Measurements from ENCODE around the gene RNF126. TPM values are rescaled to one million over a fixed set of nuclear protein-coding genes. Genes with fewer than 3 reads are reported as not detected.

Gene RNF126
- total and polyA plus RNA-seq, 8 donors = 11.9 to 33.7 (median 17.4) TPM

- H3K27ac ChIP-seq = peak overlapping the region; percentile 56 to 85 (median 66)
- 12 to 19% methylated on average over 19 to 20 of the region's 20 CpGs for WGBS, 2 donors
- peaks cover 0 to 22% (median 8%) of the 10 kb centered on the region in 3 donors for H3K4me1 ChIP-seq
- no peaks in the 10 kb centered on the region for H3K36me3 ChIP-seq
- intact Hi-C loops (cut with DNase I) = loop anchor here in 1 of 3 donors (10.0 kb wide), 1 partner anchor 74 kb away; no protein-coding TSS in a partner anchor
- ATAC-seq (peak in 1 of 4 donors; percentile 2), DNase-seq (peak in 3 of 6 donors; percentile 45 to 71 (median 58)), FAIRE-seq (no peak)
- no peaks in the 10 kb centered on the region for H3K9me3 ChIP-seq
- H3K27me3 ChIP-seq = no peaks in the 10 kb centered on the region
- TF ChIP-seq, protein P1, sequence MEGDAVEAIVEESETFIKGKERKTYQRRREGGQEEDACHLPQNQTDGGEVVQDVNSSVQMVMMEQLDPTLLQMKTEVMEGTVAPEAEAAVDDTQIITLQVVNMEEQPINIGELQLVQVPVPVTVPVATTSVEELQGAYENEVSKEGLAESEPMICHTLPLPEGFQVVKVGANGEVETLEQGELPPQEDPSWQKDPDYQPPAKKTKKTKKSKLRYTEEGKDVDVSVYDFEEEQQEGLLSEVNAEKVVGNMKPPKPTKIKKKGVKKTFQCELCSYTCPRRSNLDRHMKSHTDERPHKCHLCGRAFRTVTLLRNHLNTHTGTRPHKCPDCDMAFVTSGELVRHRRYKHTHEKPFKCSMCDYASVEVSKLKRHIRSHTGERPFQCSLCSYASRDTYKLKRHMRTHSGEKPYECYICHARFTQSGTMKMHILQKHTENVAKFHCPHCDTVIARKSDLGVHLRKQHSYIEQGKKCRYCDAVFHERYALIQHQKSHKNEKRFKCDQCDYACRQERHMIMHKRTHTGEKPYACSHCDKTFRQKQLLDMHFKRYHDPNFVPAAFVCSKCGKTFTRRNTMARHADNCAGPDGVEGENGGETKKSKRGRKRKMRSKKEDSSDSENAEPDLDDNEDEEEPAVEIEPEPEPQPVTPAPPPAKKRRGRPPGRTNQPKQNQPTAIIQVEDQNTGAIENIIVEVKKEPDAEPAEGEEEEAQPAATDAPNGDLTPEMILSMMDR (IDR thresholded peaks at IDR 0.05) = no peak
- H3K4me3 ChIP-seq = peak overlapping the region in 3 of 4 donors; percentile 97 to 100 (median 99)
Measured at GRCh38 chr19:660793-661426, 2.1 kb downstream of the RNF126 start.

GRCh38 chr19:658916-659839, 3.8 kb downstream of the RNF126 start:
- peak in 1 of 4 donors; percentile 4 for ATAC-seq
- DNase-seq = peak in 3 of 6 donors; percentile 44 to 74 (median 56)
- WGBS, 2 donors = 84 to 86% methylated on average over 49 to 50 of the region's 50 CpGs
- Histone ChIP-seq H3K36me3 (peaks cover 0 to under 1% (median 0%) of the 10 kb centered on the region in 3 donors), H3K4me3 (no peak overlapping the region), H3K27ac (no peak overlapping the region), H3K27me3 (no peaks in the 10 kb centered on the region), H3K9me3 (no peaks in the 10 kb centered on the region), H3K4me1 (peaks cover 0 to 22% (median 8%) of the 10 kb centered on the region in 3 donors)
- no peak for FAIRE-seq
- intact Hi-C loops (cut with DNase I) = no loop called here
- TF ChIP-seq, protein P1 (IDR thresholded peaks at IDR 0.05) = no peak

GRCh38 chr19:658059-658839, 4.8 kb downstream of the RNF126 start:
- peaks cover 0 to 18% (median 8%) of the 10 kb centered on the region in 3 donors for H3K4me1 ChIP-seq
- H3K36me3 ChIP-seq = peaks cover 0 to 4% (median 0%) of the 10 kb centered on the region in 3 donors
- H3K27ac ChIP-seq = no peak overlapping the region
- intact Hi-C loops (cut with DNase I) = no loop called here
- DNase-seq (peak in 1 of 6 donors; percentile 74), FAIRE-seq (no peak), ATAC-seq (no peak)
- TF ChIP-seq, protein P1 (IDR thresholded peaks at IDR 0.05) = no peak
- no peaks in the 10 kb centered on the region for H3K9me3 ChIP-seq
- WGBS, 2 donors = 82 to 86% methylated on average over 28 to 33 of the region's 33 CpGs
- H3K4me3 ChIP-seq = no peak overlapping the region
- H3K27me3 ChIP-seq = no peaks in the 10 kb centered on the region

GRCh38 chr19:657611-658010, 5.4 kb downstream of the RNF126 start:
- Histone ChIP-seq H3K4me3 (no peak overlapping the region), H3K36me3 (peaks cover 0 to 6% (median 0%) of the 10 kb centered on the region in 3 donors), H3K9me3 (no peaks in the 10 kb centered on the region), H3K27me3 (no peaks in the 10 kb centered on the region), H3K27ac (no peak overlapping the region), H3K4me1 (peaks cover 0 to 18% (median 8%) of the 10 kb centered on the region in 3 donors)
- ATAC-seq = no peak
- DNase-seq = peak in 1 of 6 donors; percentile 77
- TF ChIP-seq, protein P1 (IDR thresholded peaks at IDR 0.05) = no peak
- intact Hi-C loops (cut with DNase I) = no loop called here
- FAIRE-seq = no peak
- 78% methylated on average over 19 of the region's 19 CpGs for WGBS, 2 donors
